ENCODE data around the gene LSAMP.

LSAMP gene

DNA sequence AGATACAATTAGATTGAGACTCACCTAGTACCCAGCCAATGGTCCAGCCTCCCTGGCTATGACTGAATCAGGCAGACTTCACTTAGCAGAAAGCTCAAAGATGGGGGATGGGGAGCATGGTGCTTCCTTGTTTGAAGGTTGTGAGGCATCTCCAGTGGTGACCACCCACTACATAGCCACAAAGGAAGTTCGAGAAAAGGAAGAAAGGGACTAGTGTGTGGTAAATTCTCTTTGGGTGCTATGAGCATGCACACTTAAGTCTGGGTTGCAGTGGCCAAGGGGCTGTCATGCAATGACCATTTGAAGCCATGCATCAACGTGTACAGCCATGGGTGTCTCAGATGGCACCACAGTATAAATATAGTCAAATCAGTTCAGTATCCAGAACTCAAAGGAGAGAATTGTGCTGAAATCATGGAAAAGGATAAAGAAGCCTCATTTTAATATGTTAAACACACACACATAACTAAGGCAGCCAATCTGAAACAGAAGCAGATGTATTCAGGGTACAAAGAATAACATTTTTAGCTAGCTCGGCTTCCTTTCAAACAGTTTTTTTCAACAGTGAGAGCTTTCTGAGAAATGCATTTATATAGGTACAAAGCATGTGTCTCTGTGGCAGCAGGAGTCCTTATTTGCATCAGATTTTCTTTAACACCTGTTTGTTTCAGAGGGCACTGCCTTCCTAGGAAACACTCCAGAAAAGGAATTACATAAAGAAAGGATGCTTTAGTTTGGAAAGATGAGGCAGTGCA lies 546.5 kb downstream of the LSAMP start:
- POLR2A ChIA-PET, result no interaction called here
- CTCF ChIA-PET, result interaction anchor here (0.7 kb wide), 1 partner anchor 39 kb away, joined by 3 read pairs; no protein-coding TSS in a partner anchor
- TF ChIP-seq, protein P1, sequence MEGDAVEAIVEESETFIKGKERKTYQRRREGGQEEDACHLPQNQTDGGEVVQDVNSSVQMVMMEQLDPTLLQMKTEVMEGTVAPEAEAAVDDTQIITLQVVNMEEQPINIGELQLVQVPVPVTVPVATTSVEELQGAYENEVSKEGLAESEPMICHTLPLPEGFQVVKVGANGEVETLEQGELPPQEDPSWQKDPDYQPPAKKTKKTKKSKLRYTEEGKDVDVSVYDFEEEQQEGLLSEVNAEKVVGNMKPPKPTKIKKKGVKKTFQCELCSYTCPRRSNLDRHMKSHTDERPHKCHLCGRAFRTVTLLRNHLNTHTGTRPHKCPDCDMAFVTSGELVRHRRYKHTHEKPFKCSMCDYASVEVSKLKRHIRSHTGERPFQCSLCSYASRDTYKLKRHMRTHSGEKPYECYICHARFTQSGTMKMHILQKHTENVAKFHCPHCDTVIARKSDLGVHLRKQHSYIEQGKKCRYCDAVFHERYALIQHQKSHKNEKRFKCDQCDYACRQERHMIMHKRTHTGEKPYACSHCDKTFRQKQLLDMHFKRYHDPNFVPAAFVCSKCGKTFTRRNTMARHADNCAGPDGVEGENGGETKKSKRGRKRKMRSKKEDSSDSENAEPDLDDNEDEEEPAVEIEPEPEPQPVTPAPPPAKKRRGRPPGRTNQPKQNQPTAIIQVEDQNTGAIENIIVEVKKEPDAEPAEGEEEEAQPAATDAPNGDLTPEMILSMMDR (IDR thresholded peaks at IDR 0.05; ENCODE audit: insufficient read depth, low read length, missing control alignments), result no peak
- no peak overlapping the region for H3K4me3 ChIP-seq (ENCODE audit: low read depth, low read length)
- no peak for DNase-seq (ENCODE audit: low read depth, low spot score)

GRCh38 chr3:115891006-115891636 lies 554.2 kb downstream of the LSAMP start:
- CTCF ChIA-PET, result interaction anchor here (0.5 to 1.2 kb wide), 2 partner anchors 31 to 119 kb away, joined by 3 to 4 read pairs; no protein-coding TSS in a partner anchor
- POLR2A ChIA-PET, result no interaction called here
- H3K4me3 ChIP-seq (ENCODE audit: low read depth, low read length), result no peak overlapping the region
- TF ChIP-seq, protein P1 (IDR thresholded peaks at IDR 0.05; ENCODE audit: insufficient read depth, low read length, missing control alignments), result no peak
- no peak for DNase-seq (ENCODE audit: low read depth, low spot score)

DNA sequence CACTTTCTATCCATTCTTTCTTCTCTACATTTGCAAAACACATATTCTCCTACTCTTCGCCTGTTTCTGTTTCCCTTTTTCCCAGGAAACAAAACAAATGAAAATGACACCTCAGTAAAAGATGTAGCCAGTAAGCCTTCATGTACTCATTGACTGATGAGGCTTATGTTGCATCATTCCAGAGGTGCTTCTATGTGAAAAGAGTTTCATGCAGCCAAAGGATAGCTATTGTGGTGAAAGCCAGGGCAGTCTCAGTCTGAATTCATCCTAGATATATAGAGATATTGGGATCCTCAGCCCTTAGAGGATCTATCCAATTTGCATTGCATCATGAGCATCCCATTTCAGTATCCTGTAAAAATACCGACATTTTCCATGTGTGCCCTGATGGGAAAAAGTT lies 554.7 kb downstream of the LSAMP start:
- CTCF ChIA-PET, result no interaction called here
- TF ChIP-seq, protein P1 (IDR thresholded peaks at IDR 0.05; ENCODE audit: insufficient read depth, low read length, missing control alignments), result no peak
- H3K4me3 ChIP-seq (ENCODE audit: low read depth, low read length), result no peak overlapping the region
- POLR2A ChIA-PET, result no interaction called here
- no peak for DNase-seq (ENCODE audit: low read depth, low spot score)

GRCh38 chr3:115885621-115886020 lies 559.7 kb downstream of the LSAMP start:
- CTCF ChIA-PET, result no interaction called here

GRCh38 chr3:115877615-115877899 lies 567.7 kb downstream of the LSAMP start:
- POLR2A ChIA-PET, result no interaction called here
- H3K4me3 ChIP-seq (ENCODE audit: low read depth, low read length), result no peak overlapping the region
- CTCF ChIA-PET, result interaction anchor here (0.9 kb wide), 1 partner anchor 43 kb away, joined by 3 read pairs; no protein-coding TSS in a partner anchor
- DNase-seq (ENCODE audit: low read depth, low spot score), result no peak
- TF ChIP-seq, protein P1 (IDR thresholded peaks at IDR 0.05; ENCODE audit: insufficient read depth, low read length, missing control alignments), result no peak

More at GRCh38 chr3:115885621-115886020, 559.7 kb downstream of the LSAMP start:
- TF ChIP-seq, protein P1 (IDR thresholded peaks at IDR 0.05; ENCODE audit: insufficient read depth, low read length, missing control alignments), result no peak
- H3K4me3 ChIP-seq (ENCODE audit: low read depth, low read length), result no peak overlapping the region
- DNase-seq (ENCODE audit: low read depth, low spot score), result no peak
- POLR2A ChIA-PET, result no interaction called here

DNA sequence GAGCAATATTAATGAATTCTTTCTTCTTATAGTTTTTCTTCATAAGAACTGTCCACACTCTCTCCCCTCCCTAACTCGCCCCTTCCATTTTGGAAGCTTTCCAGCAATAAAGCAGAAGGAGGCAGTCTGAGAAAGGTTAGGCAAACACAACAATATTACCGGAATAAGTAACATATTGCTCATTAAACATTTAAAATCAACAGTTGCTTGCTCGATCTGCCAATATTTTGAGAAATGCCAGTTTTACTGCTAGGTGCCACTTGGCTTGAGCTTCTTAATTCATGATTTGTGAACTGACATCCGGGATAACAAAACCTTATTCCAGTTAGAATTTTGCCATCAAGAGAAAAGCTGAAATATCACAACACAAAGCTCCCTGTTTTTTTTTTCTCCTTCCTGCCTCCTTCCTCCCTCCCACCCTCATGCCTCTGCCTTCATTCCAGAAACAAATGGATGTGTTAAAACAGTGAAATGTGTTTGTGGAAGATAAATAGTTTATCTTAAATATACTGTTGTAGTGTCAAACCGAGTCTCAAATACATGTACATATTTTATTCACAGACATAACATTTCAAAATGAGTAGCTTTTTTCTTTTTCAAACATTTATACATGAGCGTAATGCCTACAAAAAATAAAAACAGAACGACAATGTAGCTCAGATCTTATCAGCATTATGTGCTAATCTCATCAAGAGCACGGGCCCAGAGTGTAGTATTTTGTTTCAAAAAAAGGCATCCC lies 568.2 kb downstream of the LSAMP start:
- TF ChIP-seq, protein P1 (IDR thresholded peaks at IDR 0.05; ENCODE audit: insufficient read depth, low read length, missing control alignments), result no peak
- ChIA-PET POLR2A (no interaction called here), CTCF (interaction anchor here (0.9 kb wide), 1 partner anchor 42 kb away, joined by 3 read pairs; no protein-coding TSS in a partner anchor)
- H3K4me3 ChIP-seq (ENCODE audit: low read depth, low read length), result no peak overlapping the region
- DNase-seq (ENCODE audit: low read depth, low spot score), result no peak
